K562 (cell line): Measurements from ENCODE around the gene ROS1. TPM values are rescaled to one million over a fixed set of nuclear protein-coding genes. Genes with fewer than 3 reads are reported as not detected.

Experiments
- ATAC-seq: fragments of 200-7000 bp; cut with Tn5 transposase; 3 replicates; pipeline ENCODE4 v1.9.1; 2020; ENCODE audit warnings: moderate library complexity
- BruUV-seq: library from RNA; stranded (reverse); fragments of 400-500 nt; replicated peaks from 2 replicates; lab custom pipeline; 2021; lab: Mats Ljungman, UMichigan
- CTCF ChIA-PET: fragments of 300-600 bp; formaldehyde crosslinking; extraction: SDS; loops from one replicate; lab custom pipeline; 2021; ENCODE audit warnings: low intra/inter-chr PET ratio; lab: Yijun Ruan, JAX
- POLR2A ChIA-PET: fragments of 300-600, 350-650 bp; sonication (Branson Sonifier 250); formaldehyde crosslinking; extraction: SDS; loops from one replicate; lab custom pipeline; 2021; ENCODE audit warnings: antibody characterized with exemption, inconsistent platforms; lab: Yijun Ruan, JAX
- DNase-seq, 4 experiments: peaks; one replicate each; pipeline versions ENCODE4 v3.0.0 to v3.0.0-alpha.2; 2011 to 2018; ENCODE audit warnings: low spot score in 3 of 4, mixed read lengths in 3 of 4; ENCODE audit errors: extremely low read depth in 1 of 4
- FAIRE-seq: peaks from 2 replicates; lab custom pipeline; 2011; peaks lifted over from hg19 to GRCh38; lab: Jason Lieb, UNC
- H2AFZ ChIP-seq: 2 replicates; pipeline ENCODE4 v1.6.0; 2011; ENCODE audit warnings: low read depth, low read length, control low read depth, inconsistent platforms
- H3K27ac ChIP-seq: fragments of 200-600 bp; 3 replicates; pipeline ENCODE4 v1.8.0; 2011; ENCODE audit warnings: low read depth, mild to moderate bottlenecking, control low read depth, inconsistent platforms, low read length, moderate library complexity, mixed read lengths; ENCODE audit errors: extremely low read depth
- H3K27me3 ChIP-seq, 2 experiments: fragments of 300-600 bp in 1 of 2; 2 replicates in 1 of 2; 3 replicates in 1 of 2; pipeline versions ENCODE4 v1.6.0 to v1.8.0; 2011; ENCODE audit warnings: inconsistent platforms in 2 of 2, low read length in 2 of 2, mild to moderate bottlenecking in 1 of 2, mixed read lengths in 1 of 2, moderate library complexity in 1 of 2; ENCODE audit not compliant: control insufficient read depth in 2 of 2, insufficient read depth in 2 of 2
- H3K36me3 ChIP-seq: fragments of 300-600 bp; 3 replicates; pipeline ENCODE4 v1.8.0; 2011; ENCODE audit warnings: mild to moderate bottlenecking, low read length, inconsistent platforms; ENCODE audit not compliant: control insufficient read depth, insufficient read depth
- H3K4me1 ChIP-seq, 2 experiments: fragments of 200-600 bp in 1 of 2; replicated peaks in 1 of 2; 2 replicates in 1 of 2; 3 replicates in 1 of 2; pipeline versions ENCODE4 v1.5.1 to v1.8.0; 2011; ENCODE audit warnings: inconsistent platforms in 2 of 2, low read length in 2 of 2, mild to moderate bottlenecking in 1 of 2, mixed read lengths in 1 of 2, moderate library complexity in 1 of 2; ENCODE audit not compliant: control insufficient read depth in 2 of 2, insufficient read depth in 2 of 2
- H3K4me2 ChIP-seq: 2 replicates; pipeline ENCODE4 v1.6.1; 2011; ENCODE audit warnings: low read length, control low read depth, inconsistent platforms, mixed read lengths; ENCODE audit not compliant: insufficient read depth
- H3K4me3 ChIP-seq: fragments of 200-600 bp; sonication (generic), shearing (Covaris generic); 2 replicates; pipeline ENCODE4 v1.5.1; 2016; ENCODE audit warnings: control low read depth, inconsistent platforms
- H3K79me2 ChIP-seq: fragments of 200-600 bp; 3 replicates; pipeline ENCODE4 v1.8.0; 2011; ENCODE audit warnings: low read length, inconsistent platforms; ENCODE audit not compliant: control insufficient read depth, insufficient read depth
- H3K9ac ChIP-seq, 2 experiments: 2 replicates each; pipeline versions ENCODE4 v1.6.0 to v1.6.1; 2011; ENCODE audit warnings: low read depth in 2 of 2, low read length in 2 of 2, control low read depth in 1 of 2, inconsistent platforms in 1 of 2, mild to moderate bottlenecking in 1 of 2, mixed read lengths in 1 of 2; ENCODE audit not compliant: insufficient read depth in 1 of 2
- H3K9me1 ChIP-seq: one replicate; pipeline ENCODE4 v1.6.0; 2011; ENCODE audit warnings: inconsistent platforms, mild to moderate bottlenecking, low read length, moderate library complexity; ENCODE audit not compliant: control insufficient read depth, insufficient read depth
- H3K9me3 ChIP-seq: replicated peaks from 2 replicates; pipeline ENCODE4 v1.5.1; 2011; ENCODE audit warnings: low read depth, low read length, inconsistent platforms; ENCODE audit not compliant: control insufficient read depth, insufficient read depth
- H4K20me1 ChIP-seq: replicated peaks from 2 replicates; pipeline ENCODE4 v1.6.1; 2011; ENCODE audit warnings: low read length, inconsistent platforms, mixed read lengths; ENCODE audit not compliant: control insufficient read depth, insufficient read depth
- ARID3A ChIP-seq: IDR thresholded peaks from 2 replicates; pipeline ENCODE4 v1.6.1; 2012; ENCODE audit warnings: low read depth, low read length, improper control_type of control experiment, borderline replicate concordance
- ATF4 ChIP-seq: fragments of 450-650 bp; formaldehyde crosslinking; IDR thresholded peaks from 2 replicates; pipeline ENCODE4 v1.4.0; 2022; ENCODE audit warnings: mild to moderate bottlenecking, moderate library complexity
- BRD4 ChIP-seq: fragments of 200-600 bp; sonication (generic); IDR thresholded peaks from 2 replicates; pipeline ENCODE4 v1.6.1; 2017; ENCODE audit warnings: inconsistent platforms
- ELF2 ChIP-seq: fragments of 250-450 bp; sonication (Bioruptor Pico); IDR thresholded peaks from 2 replicates; pipeline ENCODE4 v1.5.0; 2021; ENCODE audit warnings: mild to moderate bottlenecking
- HNRNPH1 ChIP-seq: fragments of 200-400 bp; formaldehyde crosslinking; optimal IDR thresholded peaks from 2 replicates; pipeline ENCODE3; 2017; ENCODE audit warnings: low read depth, mild to moderate bottlenecking, low read length, moderate library complexity
- NR2C1 ChIP-seq, 2 experiments: fragments of 450-650 bp; IDR thresholded peaks; 2 replicates each; pipeline ENCODE4 v1.6.1; 2017; ENCODE audit warnings: mild to moderate bottlenecking in 2 of 2, antibody characterized with exemption in 1 of 2, inconsistent platforms in 1 of 2, missing compliant biosample characterization in 1 of 2, missing genetic modification characterization in 1 of 2
- PHB ChIP-seq: fragments of 250-450 bp; sonication (Bioruptor Pico); IDR thresholded peaks from 2 replicates; pipeline ENCODE4 v1.5.0; 2021
- SRSF1 ChIP-seq: fragments of 200-400 bp; formaldehyde crosslinking; IDR thresholded peaks from 2 replicates; pipeline ENCODE4 v1.6.1; 2017; ENCODE audit warnings: mild to moderate bottlenecking, low read depth, low read length, moderate library complexity
- TCF15 ChIP-seq: fragments of 250-450 bp; sonication (Bioruptor Pico); IDR thresholded peaks from 2 replicates; pipeline ENCODE4 v1.8.0; 2022; ENCODE audit warnings: moderate library complexity, mild to moderate bottlenecking, inconsistent platforms
- TFE3 ChIP-seq: fragments of 450-650 bp; formaldehyde crosslinking; IDR thresholded peaks from 2 replicates; pipeline ENCODE4 v1.4.0; 2020; ENCODE audit warnings: mild to moderate bottlenecking, mixed read lengths
- USF1 ChIP-seq: sonication (generic); formaldehyde crosslinking; IDR thresholded peaks from 2 replicates; pipeline ENCODE4 v1.9.0; 2022; ENCODE audit warnings: mild to moderate bottlenecking, missing genetic modification reagents
- YBX1 ChIP-seq: fragments of 450-650 bp; IDR thresholded peaks from 2 replicates; pipeline ENCODE4 v1.7.1; 2016; ENCODE audit warnings: mild to moderate bottlenecking
- ZKSCAN1 ChIP-seq: fragments of 150-350 bp; IDR thresholded peaks from 2 replicates; pipeline ENCODE4 v1.6.1; 2016; ENCODE audit warnings: low read depth, low read length
- ZNF561 ChIP-seq: fragments of 450-650 bp; formaldehyde crosslinking; conservative IDR thresholded peaks from 2 replicates; pipeline ENCODE4 v1.4.0; 2020; ENCODE audit warnings: mild to moderate bottlenecking, moderate library complexity
- WGBS: fragments of 100-300 bp; shearing (Covaris generic); methylation state at CpG from one replicate; pipeline ENCODE4 v1.1.6; 2016; ENCODE audit warnings: low coverage, mixed read lengths; ENCODE audit not compliant: insufficient coverage; ENCODE audit errors: missing lambda C conversion rate; 5-methylcytosine and 5-hydroxymethylcytosine counted together
- in situ Hi-C: fragments of 300-500 bp; cut with MboI; formaldehyde crosslinking; loops from 4 replicates; pipeline ENCODE4 v1.15.0; 2018; ENCODE audit warnings: inconsistent platforms, mixed read lengths
- intact Hi-C: fragments of 100-400 bp; cut with micrococcal nuclease; formaldehyde crosslinking; loops from 2 replicates; pipeline ENCODE4 v1.14.2; 2022
- polyA plus RNA-seq, 8 experiments: library from polyadenylated mRNA; depleted of rRNA in 4 of 8; stranded (reverse) in 5 of 8; unstranded in 3 of 8; fragments of >200 nt; fragmentation: Nextera tagmentation in 2 of 8; fragmentation: Illumina TruSeq in 1 of 8; extraction: Ambion mirVana in 2 of 8; extraction: Trizol in 1 of 8; gene quantifications; 2 replicates each; pipeline versions ENCODE4 v1.2.1 to v1.2.3, GENCODE V29; 2011 to 2014; ENCODE audit warnings: inconsistent platforms in 1 of 8, missing spikeins in 1 of 8
- total RNA-seq, 7 experiments: library from RNA; depleted of rRNA in 6 of 7; stranded (reverse); fragments of >200 nt in 6 of 7; fragmentation: Illumina TruSeq in 2 of 7; extraction: Trizol in 2 of 7; gene quantifications; 2 replicates each; pipeline versions ENCODE4 v1.2.1 to v1.2.3, GENCODE V29; 2011 to 2021; ENCODE audit warnings: low replicate concordance in 1 of 7

ROS1 gene
- total and polyA plus RNA-seq, 9 of the 15 experiments (the other 6 are each of a cell fraction or from before 2014, with no cell fraction given): under 0.01 to 0.16 (median 0.04) TPM; not detected in 6

GRCh38 chr6:117303323-117303722, 122.4 kb downstream of the ROS1 start:
- ATAC-seq (no peak), FAIRE-seq (no peak), DNase-seq (no peak)
- 3% methylated on average over 3 of the region's 3 CpGs for WGBS
- no peaks in the 10 kb centered on the region for H3K36me3 ChIP-seq
- H3K4me1 ChIP-seq: no peaks in the 10 kb centered on the region
- intact Hi-C loops (no loop called here), in situ Hi-C loops (no loop called here)
- no peaks in the 10 kb centered on the region for H3K9me3 ChIP-seq
- BruUV-seq: no TSS peak
- H3K27ac ChIP-seq: no peak overlapping the region
- no peaks in the 10 kb centered on the region for H4K20me1 ChIP-seq
- no peaks in the 10 kb centered on the region; a peak in 1 of 5 replicates for H3K27me3 ChIP-seq
- no peaks in the 10 kb centered on the region for H3K79me2 ChIP-seq
- H3K9ac ChIP-seq: no peak overlapping the region
- no peak overlapping the region for H2AFZ ChIP-seq
- no peak overlapping the region for H3K4me2 ChIP-seq
- CTCF ChIA-PET: no interaction called here
- TF ChIP-seq TFE3 (CRISPR knock-in tag) (no peak), YBX1 (no peak), HNRNPH1 (no peak), BRD4 (no peak), ATF4 (CRISPR knock-in tag) (no peak), ELF2 (CRISPR knock-in tag) (no peak), TCF15 (no peak), PHB (CRISPR knock-in tag) (no peak), ZKSCAN1 (no peak), SRSF1 (no peak), ZNF561 (CRISPR knock-in tag) (no peak), USF1 (CRISPR knock-in tag) (no peak), ARID3A (no peak), NR2C1 (IDR thresholded peaks at IDR 0.05) (no peak), NR2C1 (tag; IDR thresholded peaks at IDR 0.05) (no peak)
- H3K9me1 ChIP-seq: no peaks in the 10 kb centered on the region
- POLR2A ChIA-PET: interaction anchor here (0.9 kb wide), 1 partner anchor 25 kb away, joined by 5 read pairs; no protein-coding TSS in a partner anchor
- H3K4me3 ChIP-seq: no peak overlapping the region
